IPS-18c (cell line): ENCODE results near the gene TPP2.

Experiments used
- H3K4me3 ChIP-seq: 2 replicates; pipeline ENCODE4 v1.7.0; 2013; ENCODE audit warnings: low read depth, mild to moderate bottlenecking, low read length, moderate library complexity; ENCODE audit not compliant: insufficient read depth
- H3K9me3 ChIP-seq: one replicate; pipeline ENCODE4 v1.6.1; 2013; ENCODE audit warnings: mild to moderate bottlenecking, low read length, moderate library complexity; ENCODE audit not compliant: control insufficient read depth, insufficient read depth

The TPP2 gene

DNA sequence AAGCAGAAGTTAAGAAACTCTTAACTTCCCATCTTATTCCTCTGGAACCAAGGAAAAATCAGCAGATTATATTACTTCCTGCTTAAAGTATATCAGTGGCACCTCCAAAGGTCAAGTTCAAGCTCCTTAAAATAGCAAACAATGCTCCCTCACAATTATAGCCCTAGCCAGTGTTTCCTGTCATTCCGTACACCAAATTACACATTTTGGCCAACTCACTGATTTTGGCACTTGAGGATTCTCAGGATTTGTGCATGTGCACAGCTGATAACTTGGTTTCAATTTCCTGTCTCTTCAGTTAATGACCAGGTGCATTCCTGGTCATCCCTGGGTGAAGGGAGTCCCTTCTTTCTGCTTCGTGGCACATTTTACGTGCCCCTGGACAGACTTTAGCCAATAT lies 42.0 kb downstream of the TPP2 start:
- no peaks in the 10 kb centered on the region for H3K9me3 ChIP-seq
- H3K4me3 ChIP-seq = no peak overlapping the region

DNA sequence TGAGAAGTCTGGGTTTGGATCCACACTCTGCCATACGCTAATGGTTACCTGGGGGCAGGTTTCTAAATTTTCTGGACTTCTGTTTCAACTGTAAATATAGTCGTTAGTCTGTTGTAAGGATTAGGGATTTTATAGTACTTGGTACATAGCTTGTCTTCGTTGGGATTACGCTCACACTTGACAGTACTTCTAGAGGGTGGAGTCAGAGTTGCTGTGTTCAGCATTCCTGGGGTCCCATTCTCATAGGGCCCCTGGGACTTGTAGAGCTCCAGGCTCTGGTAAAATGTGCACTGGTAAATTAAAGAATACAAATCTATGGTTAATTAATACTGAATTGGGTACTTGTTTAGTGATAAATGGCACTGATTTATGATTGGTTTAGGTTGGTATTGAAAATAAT lies 45.2 kb downstream of the TPP2 start:
- H3K9me3 ChIP-seq = no peaks in the 10 kb centered on the region

DNA sequence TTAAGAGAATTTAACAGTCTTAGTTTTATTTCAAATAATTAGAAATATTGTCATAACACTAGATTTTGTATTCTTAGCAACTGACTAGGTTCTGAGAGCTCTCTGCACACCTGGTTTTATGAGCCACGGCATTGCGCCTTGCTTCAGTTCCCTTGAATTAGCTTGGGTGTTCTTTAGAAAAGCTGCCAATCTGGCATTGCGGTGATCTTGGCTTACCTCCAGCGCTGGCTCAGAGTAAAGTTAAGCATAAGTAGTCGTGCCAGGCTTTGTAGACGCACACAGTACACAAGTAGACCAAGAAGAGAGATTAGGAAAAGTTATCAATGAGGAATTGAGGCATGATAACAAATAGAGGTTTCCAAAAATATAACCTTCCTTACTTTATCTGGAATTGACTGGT lies 45.7 kb downstream of the TPP2 start:
- Histone ChIP-seq H3K9me3 (no peaks in the 10 kb centered on the region), H3K4me3 (no peak overlapping the region)

More for the DNA sequence above, 45.2 kb downstream of the TPP2 start:
- no peak overlapping the region for H3K4me3 ChIP-seq

DNA sequence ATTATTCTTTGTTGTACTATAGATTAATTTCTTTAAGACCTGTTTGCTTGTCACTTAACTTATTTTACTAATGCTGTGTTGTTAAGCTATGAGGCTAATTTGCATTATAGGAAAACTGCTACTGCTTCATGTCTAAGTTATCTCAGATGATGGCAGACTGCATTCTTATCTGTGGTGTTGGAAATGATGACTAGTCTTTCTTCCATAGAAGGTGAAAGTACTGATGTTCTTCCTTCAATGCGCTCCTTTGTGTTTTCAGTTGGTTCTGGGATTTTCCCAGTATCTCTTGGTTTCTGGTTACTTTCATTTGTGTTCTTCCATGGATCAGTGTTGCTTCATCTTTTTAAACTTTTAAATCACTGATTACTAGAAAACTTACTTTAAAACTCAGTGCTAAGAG lies 46.9 kb downstream of the TPP2 start:
- H3K4me3 ChIP-seq = no peak overlapping the region
- no peaks in the 10 kb centered on the region for H3K9me3 ChIP-seq

DNA sequence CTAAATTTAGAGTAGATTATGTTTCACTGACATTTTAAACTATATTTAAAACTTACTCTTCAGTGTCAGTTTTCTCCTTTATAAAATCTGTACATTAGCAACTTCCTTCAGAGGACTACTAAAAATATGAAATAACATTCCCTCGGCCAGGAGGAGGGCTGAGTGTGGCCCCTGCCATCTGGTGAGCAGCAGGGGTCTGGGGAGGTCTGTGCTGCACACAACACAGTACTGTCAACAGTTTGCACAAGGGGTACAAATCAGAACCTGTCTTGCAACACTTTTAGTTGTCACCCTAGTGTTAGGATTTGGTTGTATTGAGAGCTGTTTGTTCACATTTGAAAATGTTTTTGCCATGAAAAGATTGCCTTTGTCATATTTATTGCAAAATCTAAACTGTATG lies 48.9 kb downstream of the TPP2 start:
- Histone ChIP-seq H3K4me3 (no peak overlapping the region), H3K9me3 (no peaks in the 10 kb centered on the region)

DNA sequence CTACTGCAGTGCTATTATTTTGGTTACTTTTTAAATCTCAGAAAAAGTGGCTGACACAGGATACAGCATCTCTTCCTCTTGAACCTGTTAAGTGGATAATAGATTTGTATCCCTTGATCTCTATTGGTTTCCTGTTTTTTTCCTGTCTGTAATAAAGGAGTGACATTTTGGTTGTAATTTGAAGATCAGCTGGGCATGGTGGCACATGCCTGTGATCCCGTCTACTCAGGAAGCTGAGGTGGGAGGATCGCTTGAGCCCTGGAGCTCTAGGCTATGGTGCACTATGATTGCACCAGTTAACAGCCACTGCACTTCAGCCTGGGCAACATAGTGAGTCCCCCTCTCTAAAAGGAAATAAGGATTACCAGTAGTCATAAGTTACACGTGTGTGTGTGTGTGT lies 51.3 kb downstream of the TPP2 start:
- H3K4me3 ChIP-seq = no peak overlapping the region
- H3K9me3 ChIP-seq = no peaks in the 10 kb centered on the region

DNA sequence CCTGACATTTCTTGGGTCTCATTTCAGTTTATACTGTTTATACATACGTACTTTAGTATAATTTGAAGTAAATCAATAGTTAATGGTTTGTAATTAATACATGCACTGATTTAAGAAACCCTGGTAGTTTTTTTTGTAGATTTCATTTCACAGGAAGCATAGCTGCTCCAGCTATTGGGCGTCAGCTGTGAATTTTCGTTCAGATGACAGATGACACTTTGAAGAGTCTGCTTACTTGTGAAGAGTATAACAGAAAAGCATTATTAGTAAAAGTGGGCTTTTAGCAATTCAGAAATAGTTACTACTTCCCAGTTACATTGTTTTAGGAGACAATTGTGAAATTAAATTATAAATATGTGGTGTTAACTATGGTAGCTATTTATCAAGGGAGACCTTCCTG lies 53.7 kb downstream of the TPP2 start:
- Histone ChIP-seq H3K4me3 (no peak overlapping the region), H3K9me3 (no peaks in the 10 kb centered on the region)

DNA sequence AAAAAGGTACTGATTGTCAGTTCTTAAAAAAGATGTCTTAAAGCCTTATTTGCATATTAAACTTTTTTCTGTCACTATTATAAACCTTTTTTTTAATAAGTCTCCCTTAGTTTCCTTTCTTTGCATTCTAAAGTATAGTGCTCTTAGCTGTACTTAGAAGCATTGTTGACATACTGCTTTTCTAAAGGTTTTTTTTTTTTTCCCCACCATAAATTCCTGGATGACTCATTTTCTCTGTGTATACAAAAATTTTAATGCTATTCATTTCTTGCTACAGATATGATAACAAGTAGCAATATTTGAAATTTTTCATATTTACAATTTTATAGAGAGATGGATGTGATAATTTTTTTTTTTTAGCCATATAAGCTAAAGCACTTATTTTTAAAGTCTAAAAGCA lies 54.6 kb downstream of the TPP2 start:
- Histone ChIP-seq H3K4me3 (no peak overlapping the region), H3K9me3 (no peaks in the 10 kb centered on the region)

DNA sequence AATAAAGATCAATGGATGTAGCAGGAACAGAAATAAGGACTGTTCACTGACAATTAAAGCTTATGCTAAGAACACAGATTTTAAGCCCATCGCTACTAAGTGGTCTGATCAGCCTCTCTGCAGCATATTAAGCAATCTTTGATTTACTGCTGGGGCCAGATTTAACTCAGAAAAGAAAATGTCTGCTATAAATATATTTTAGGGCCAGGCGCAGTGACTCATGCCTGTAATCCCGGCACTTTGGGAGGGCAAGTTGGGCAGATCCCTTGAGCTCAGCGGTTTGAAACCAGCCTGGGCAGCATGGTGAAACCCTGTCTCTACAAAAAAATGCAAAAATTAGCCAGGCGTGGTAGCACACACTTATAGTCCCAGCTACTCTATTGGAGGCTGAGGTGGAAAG lies 55.1 kb downstream of the TPP2 start:
- H3K4me3 ChIP-seq = no peak overlapping the region
- H3K9me3 ChIP-seq = no peaks in the 10 kb centered on the region

DNA sequence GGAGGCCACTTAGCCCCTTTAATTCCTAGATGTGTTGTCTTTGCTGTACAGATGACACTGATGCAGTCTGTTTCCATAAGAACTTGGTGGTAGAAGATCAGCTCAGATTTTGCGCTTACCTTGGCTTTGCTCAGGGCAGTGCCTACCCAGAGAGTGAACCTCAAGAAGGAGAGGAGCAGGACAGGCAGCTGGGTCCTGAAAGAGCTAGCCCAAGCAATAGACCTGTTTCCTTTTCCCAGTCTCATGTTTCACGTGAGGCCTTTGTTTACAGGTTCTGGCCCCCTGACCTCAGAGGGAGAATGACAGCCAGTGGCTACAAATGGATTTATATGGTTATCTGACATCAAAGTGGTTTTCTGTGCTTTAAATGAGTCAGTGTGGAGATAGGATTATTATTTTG lies 58.0 kb downstream of the TPP2 start:
- Histone ChIP-seq H3K4me3 (no peak overlapping the region), H3K9me3 (no peaks in the 10 kb centered on the region)

DNA sequence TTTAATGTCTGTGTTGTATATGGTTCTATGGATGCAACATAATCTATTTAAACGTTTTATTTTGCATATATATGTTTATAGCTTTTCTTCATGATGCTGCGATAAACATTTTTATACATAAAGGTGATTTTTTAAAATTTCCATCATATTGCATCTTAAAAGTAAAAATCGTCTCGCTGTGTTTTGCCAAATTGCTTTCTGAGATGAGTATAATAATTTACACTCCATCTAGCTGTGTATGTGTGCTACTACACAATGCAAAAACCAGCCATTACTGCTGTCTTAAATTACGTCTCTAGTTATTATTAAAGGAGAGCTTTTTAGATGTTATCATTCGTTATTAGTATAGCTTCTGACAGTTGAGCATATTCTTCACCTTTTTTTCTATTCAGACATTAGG lies 60.8 kb downstream of the TPP2 start:
- Histone ChIP-seq H3K4me3 (no peak overlapping the region), H3K9me3 (no peaks in the 10 kb centered on the region)

DNA sequence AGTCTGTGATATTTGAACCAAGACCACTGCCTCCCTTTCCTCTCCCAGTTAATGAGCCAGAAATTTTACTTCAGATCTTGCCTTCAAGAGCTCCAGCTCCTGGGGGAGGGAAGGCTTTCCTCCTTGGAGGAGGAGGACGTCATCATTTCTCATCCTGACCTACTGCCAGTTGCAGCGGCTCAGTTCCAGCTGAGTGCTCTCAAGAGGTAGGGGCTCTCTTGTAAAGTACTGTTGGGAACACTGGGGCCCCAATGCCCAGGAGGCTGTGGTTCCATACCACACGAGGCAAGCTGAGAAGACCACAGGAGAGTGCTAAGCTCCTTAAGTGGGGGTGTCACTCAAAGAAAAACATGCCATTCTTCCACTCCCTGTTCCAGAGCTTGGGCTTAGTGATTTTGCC lies 61.9 kb downstream of the TPP2 start:
- Histone ChIP-seq H3K9me3 (no peaks in the 10 kb centered on the region), H3K4me3 (no peak overlapping the region)

DNA sequence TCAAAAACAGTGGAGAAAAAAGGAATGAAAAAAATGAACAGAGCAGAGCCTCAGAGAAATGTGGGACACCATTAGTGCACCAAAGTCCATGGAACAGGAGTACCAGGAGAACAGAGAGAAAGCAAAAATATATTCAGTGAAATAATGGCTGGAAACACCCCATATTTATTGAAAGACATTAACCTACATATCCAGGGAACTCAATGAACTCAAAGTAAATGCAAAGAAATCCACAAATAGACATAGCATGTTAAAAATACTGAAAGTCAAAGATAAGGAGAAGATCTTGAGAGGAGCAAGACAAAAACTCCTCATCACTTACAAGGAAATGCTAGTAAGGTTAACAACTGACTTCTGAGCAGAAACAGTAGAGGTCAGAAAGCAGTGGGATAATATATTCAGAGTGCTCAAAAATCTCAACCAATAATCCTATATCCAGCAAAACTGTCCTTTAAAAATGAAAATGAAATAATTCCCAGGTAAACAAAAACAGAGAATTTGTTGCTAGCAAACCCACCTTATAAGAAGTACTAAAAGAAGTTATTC lies 62.5 kb downstream of the TPP2 start:
- H3K4me3 ChIP-seq = no peak overlapping the region
- no peaks in the 10 kb centered on the region for H3K9me3 ChIP-seq

DNA sequence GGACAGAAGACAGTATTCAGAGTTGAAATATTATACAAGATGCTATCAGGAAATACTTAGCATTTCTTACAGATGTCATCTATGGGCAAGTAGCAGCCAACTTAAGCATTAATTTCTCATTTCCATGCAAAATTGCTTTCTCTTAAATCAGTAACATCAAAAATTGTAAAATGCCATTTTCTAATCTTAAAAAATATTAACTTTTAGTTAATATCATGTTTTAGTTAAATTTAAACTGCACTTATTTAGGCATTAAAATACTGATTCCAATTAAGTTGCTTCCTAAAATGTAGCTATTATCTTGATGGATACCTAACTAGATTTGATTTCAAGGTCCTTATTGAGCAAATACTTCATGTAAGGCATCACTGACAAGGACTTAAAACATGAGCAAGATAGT lies 70.2 kb downstream of the TPP2 start:
- Histone ChIP-seq H3K9me3 (peaks cover 3% of the 10 kb centered on the region), H3K4me3 (no peak overlapping the region)

DNA sequence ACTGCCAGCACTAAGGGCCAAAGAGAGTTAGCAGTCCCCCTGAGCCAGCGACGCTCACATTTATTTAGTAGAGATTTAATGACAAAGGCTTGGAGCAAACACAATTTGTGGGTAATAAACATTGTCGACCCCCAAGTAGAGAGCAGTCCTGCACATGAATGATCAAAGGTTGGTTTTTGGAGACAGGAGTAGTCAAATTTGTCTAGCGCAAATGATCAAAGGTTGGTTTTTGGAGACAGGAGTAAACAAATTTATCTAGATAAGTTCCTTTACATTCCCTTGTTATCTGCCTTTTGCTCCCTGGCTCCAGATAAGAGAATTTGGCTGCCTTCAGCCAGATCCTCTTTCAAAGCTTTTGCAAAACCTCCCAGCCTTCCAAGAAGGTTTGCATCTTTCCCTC lies 71.1 kb downstream of the TPP2 start:
- no peak overlapping the region for H3K4me3 ChIP-seq
- peaks cover 3% of the 10 kb centered on the region for H3K9me3 ChIP-seq

DNA sequence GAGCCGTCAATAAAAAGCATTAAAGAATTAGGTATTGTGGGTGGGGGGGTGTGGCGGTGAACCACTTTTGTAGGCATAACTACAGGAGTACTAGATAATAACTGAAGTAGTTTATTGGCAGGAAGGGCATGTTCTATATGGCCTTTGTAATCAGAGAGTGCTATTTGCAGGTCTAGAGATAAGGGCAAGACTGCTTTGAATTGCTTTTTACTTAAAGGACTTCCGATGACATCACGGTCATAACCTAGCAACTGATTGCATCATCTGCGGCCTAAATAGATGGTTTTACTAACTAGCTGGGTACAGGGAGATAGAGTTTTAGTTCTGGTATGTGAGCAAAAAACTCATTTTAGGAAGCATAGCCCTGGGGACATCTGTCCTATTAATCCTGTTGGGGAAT lies 73.3 kb downstream of the TPP2 start:
- H3K4me3 ChIP-seq = no peak overlapping the region
- peaks cover 3% of the 10 kb centered on the region for H3K9me3 ChIP-seq

DNA sequence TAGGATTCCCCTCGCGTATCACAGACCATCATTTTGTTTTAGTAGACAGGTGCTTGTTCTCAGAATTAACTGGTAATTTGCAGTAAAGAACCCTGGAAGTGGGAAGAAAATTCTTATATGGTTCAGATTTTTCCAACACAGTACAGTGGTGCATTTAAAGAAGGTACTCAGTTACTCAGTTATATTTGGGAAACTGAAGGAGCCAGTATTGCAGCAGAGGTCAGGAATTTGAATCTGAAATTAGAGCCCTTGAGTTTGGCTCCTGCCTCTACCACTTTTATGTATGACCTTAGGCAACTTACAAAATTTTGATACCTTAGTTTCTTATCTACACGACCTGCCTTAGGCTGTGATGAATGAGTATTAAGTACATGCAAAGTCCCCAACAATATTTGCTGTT lies 78.3 kb downstream of the TPP2 start:
- Histone ChIP-seq H3K4me3 (no peak overlapping the region), H3K9me3 (no peaks in the 10 kb centered on the region)

DNA sequence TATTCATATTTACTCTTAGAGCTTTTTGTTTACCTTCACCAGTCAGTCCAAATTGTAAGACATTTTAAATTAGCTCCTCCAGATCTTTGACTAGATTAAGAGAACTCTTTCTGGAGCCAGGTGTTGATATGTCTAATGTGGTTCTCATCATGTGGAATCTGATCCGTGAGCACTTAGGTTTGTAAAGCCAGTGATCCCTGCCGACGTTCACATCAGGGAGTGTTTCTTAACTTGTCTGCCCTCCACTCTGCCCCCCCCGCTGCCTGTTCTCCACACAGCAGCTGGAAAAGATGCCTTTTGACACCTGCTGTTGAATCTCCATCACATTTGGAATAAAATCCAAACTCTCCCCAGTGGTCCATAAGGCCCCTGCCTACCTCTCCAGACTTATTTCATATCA lies 80.3 kb downstream of the TPP2 start:
- H3K9me3 ChIP-seq = no peaks in the 10 kb centered on the region

DNA sequence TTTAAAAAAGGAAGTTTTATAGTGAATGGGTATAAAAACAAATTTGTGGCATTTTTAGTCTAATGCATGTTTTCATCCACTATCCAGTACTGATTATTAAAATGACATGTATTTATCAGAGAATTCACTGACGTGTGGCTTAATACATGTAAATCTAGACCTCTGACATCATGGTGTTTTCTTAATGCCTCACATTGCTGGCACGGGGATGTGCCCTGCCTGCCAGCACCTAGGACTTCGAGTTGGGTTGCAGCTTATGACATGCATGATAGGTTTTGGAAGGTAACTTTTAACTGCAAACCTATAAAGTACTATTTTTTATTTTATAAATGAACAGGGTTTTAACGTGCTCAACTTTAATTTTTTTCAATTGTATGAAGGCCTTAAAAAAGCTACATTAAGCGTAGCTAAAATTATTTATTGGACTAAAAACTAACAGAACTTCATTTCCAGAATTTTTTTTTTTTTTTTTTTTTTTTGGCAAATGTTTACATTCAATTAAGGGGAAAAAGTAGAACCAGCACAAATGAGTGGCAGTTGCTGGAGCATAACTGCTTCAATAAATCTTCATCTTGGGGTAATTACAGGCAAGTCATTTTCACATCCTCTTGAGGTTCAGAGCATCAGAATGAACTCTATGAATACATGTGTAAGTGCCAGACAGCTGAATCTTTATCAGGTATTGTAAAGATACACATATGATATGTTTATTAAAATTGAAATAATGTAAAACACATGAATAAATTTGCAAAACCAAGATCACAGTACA lies 81.7 kb downstream of the TPP2 start:
- no peak overlapping the region for H3K4me3 ChIP-seq
- H3K9me3 ChIP-seq = no peaks in the 10 kb centered on the region

More for the DNA sequence above, 80.3 kb downstream of the TPP2 start:
- H3K4me3 ChIP-seq = no peak overlapping the region
